ENCODE data around the gene NAV2.

NAV2 gene

DNA sequence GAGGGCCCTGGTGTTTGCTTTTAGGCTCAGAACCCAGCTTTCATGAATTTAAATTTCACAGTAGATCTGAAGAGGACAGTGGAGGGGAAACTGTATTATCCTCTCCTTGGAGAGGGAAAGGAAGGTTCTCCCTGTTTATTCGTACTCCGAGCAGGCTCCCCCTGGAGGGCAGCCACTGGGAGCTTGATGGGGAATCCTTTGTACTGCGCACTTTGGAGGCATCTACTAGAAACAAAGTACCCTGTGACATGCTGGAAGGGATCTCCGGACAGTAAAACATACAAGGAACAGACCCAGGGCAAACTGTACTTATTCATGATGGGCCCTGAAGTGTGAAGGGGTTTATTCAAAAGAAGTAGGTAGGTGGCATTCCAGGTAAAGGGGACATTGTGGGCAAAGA lies 27.2 kb downstream of the NAV2 start:
- H3K4me3 ChIP-seq (ENCODE audit: low read depth in 1 of 2, low read length in 1 of 2), result no peak overlapping the region
- no peak overlapping the region for H3K27ac ChIP-seq
- no peaks in the 10 kb centered on the region for H3K36me3 ChIP-seq
- peaks cover 10% of the 10 kb centered on the region for H3K27me3 ChIP-seq
- H3K4me1 ChIP-seq (ENCODE audit: control insufficient read depth in 1 of 2, insufficient read depth in 1 of 2, low read depth in 1 of 2, low read length in 1 of 2), result no peaks in the 10 kb centered on the region
- H3K9me3 ChIP-seq, result no peaks in the 10 kb centered on the region
- TF ChIP-seq, protein P1, sequence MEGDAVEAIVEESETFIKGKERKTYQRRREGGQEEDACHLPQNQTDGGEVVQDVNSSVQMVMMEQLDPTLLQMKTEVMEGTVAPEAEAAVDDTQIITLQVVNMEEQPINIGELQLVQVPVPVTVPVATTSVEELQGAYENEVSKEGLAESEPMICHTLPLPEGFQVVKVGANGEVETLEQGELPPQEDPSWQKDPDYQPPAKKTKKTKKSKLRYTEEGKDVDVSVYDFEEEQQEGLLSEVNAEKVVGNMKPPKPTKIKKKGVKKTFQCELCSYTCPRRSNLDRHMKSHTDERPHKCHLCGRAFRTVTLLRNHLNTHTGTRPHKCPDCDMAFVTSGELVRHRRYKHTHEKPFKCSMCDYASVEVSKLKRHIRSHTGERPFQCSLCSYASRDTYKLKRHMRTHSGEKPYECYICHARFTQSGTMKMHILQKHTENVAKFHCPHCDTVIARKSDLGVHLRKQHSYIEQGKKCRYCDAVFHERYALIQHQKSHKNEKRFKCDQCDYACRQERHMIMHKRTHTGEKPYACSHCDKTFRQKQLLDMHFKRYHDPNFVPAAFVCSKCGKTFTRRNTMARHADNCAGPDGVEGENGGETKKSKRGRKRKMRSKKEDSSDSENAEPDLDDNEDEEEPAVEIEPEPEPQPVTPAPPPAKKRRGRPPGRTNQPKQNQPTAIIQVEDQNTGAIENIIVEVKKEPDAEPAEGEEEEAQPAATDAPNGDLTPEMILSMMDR (IDR thresholded peaks at IDR 0.05), result no peak

DNA sequence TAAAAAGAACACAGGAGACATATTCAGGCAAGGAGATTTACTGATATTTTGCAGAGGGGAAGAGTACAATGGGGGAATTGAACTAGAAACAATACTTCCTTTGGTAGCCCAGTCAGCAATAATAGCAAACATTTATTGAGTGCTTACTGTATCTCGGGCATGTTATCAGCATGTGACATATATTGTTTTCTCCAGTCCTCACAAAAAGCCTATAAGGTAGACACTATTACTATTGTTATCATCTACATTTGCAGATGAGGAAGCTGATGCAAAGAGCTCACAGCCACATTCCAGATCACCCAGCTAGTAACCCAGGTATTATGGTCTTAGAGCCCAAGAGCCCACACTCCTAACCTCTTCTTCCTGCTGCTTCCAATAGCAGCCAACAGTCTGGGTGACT lies 27.9 kb downstream of the NAV2 start:
- TF ChIP-seq, protein P1 (IDR thresholded peaks at IDR 0.05), result no peak
- Histone ChIP-seq H3K4me3 (ENCODE audit: low read depth in 1 of 2, low read length in 1 of 2) (no peak overlapping the region), H3K9me3 (no peaks in the 10 kb centered on the region), H3K4me1 (ENCODE audit: control insufficient read depth in 1 of 2, insufficient read depth in 1 of 2, low read depth in 1 of 2, low read length in 1 of 2) (no peaks in the 10 kb centered on the region), H3K27me3 (peaks cover 10% of the 10 kb centered on the region), H3K27ac (no peak overlapping the region), H3K36me3 (no peaks in the 10 kb centered on the region)

DNA sequence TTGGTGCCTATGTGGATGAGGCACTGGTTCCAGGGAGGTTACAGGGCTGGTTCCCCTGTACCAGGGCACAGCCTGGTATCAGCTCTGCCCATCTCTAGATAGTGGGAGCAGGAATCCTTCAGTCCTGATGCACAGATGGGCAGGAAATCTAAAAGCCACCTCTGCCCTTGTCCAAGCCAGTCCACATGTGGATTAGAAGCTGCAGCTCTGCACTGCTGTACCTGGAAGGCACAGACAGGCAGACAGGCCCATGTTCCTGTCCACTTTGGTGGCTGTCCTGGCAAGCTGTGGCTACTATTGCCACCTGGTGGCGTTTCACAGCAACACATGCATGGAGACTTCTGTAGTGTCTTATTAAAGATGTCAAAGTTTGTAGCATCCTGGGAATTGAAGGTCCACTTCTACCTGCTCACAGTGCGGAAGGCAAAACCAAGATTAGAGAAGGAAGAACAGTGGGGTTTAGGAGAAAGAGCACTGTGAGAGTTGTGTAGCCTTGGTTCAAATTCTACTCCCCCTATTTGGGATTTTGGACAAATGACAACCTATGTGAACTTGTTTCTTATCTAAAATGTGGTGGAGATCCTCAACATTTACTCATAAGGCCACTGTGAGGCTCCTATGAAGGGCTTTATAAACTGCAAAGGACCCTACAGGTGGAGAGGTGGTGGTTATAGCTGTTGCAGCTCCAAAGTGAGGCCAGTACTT lies 30.1 kb downstream of the NAV2 start:
- Histone ChIP-seq H3K4me3 (ENCODE audit: low read depth in 1 of 2, low read length in 1 of 2) (no peak overlapping the region), H3K27me3 (peaks cover 10% of the 10 kb centered on the region), H3K27ac (no peak overlapping the region), H3K9me3 (no peaks in the 10 kb centered on the region), H3K36me3 (no peaks in the 10 kb centered on the region), H3K4me1 (ENCODE audit: control insufficient read depth in 1 of 2, insufficient read depth in 1 of 2, low read depth in 1 of 2, low read length in 1 of 2) (no peaks in the 10 kb centered on the region)
- TF ChIP-seq, protein P1 (IDR thresholded peaks at IDR 0.05), result no peak

DNA sequence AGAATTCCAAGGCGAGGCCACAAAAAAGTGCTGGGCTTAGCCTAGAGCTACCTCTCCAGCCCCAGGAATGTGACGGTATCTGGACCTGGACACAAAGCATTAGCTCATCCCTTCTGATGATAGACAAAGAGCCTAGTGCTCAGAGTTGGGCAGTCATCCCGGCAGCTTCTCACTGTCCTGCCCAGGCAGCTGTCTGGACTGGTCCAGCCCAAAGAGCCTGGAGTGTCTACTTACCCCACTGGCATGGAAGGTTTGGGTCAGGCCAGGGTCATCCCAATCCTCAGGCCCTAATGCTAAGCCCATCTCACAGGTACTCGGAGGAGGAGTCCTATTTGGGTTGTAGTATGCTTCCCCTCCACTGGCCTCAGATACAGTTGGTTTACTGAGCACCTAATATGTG lies 31.0 kb downstream of the NAV2 start:
- TF ChIP-seq, protein P1 (IDR thresholded peaks at IDR 0.05), result no peak
- peaks cover 10% of the 10 kb centered on the region for H3K27me3 ChIP-seq
- H3K4me3 ChIP-seq (ENCODE audit: low read depth in 1 of 2, low read length in 1 of 2), result no peak overlapping the region
- no peak overlapping the region for H3K27ac ChIP-seq
- no peaks in the 10 kb centered on the region for H3K36me3 ChIP-seq
- no peaks in the 10 kb centered on the region for H3K4me1 ChIP-seq (ENCODE audit: control insufficient read depth in 1 of 2, insufficient read depth in 1 of 2, low read depth in 1 of 2, low read length in 1 of 2)
- H3K9me3 ChIP-seq, result no peaks in the 10 kb centered on the region

DNA sequence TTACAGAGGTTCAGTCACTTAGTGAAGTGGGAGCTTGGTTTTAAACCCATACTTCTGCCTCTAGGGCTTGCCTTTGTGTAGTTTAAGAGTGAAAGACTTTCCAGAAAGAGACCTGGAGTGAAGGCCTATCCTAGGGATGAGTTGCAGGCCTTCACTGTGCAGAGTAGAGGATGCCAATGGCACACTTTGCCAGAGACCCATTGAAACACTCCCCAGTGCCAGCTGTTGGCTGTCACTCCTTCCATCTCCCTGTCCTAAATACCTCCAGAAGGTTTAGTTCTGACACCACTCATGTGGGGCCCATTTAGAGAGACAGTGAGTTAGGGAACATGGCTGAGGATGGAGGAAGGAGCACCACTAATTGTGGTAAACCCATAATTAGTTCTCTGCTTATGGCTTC lies 31.5 kb downstream of the NAV2 start:
- Histone ChIP-seq H3K4me1 (ENCODE audit: control insufficient read depth in 1 of 2, insufficient read depth in 1 of 2, low read depth in 1 of 2, low read length in 1 of 2) (no peaks in the 10 kb centered on the region), H3K4me3 (ENCODE audit: low read depth in 1 of 2, low read length in 1 of 2) (no peak overlapping the region), H3K36me3 (no peaks in the 10 kb centered on the region), H3K9me3 (no peaks in the 10 kb centered on the region), H3K27me3 (peaks cover 8% of the 10 kb centered on the region), H3K27ac (no peak overlapping the region)
- TF ChIP-seq, protein P1 (IDR thresholded peaks at IDR 0.05), result no peak

Data from neutrophil (primary cell).